ENCODE measurements around the gene MAT1A.
A peak's percentile ranks its signal among the peaks of the same experiment; 100 is the strongest.

The MAT1A gene

GRCh38 chr10:80292607-80293239 is 3.3 kb upstream of the MAT1A start:
- Mint-ChIP-seq H3K9me3 (peaks cover 8% of the 10 kb centered on the region), H3K4me3 (no peak overlapping the region), H3K36me3 (peaks cover under 1% of the 10 kb centered on the region), H3K27me3 (peaks cover 40% of the 10 kb centered on the region), H3K4me1 (no peaks in the 10 kb centered on the region), H3K27ac (no peak overlapping the region)
- no peak for ATAC-seq

DNA sequence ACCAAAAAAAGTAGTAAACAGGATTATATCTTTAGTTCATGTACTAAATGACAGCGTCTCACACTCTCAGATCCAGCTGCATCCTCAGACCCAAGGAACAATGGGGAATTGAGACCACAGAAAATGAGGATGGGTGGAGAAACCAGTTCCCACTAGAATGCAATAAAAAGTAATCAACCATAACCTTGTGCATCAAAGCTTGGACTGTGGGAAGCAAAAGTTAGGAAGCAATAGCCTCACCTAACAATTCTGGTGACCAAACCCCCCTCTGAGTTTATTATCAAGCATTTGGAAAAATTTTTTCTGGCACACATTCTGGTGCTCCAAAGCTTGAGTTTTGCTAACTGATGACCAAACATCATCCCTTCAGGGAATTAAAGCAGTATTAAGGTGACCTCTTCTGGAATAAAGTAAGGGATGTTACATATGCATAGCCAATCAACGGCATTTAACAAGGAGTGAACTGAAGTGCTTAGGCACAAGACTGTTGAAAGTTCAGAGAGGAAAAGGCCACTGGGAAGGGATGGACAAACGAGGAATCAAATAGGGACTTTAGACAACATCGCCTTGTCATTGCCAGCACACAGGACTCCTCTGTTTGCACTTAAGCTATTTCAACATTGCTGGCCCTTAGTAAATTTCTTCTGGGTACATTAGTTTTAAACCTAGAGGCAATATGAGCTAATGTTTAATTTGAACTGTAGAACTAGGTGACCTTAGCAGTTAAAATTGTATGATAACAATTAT is 1.2 kb upstream of the MAT1A start:
- Mint-ChIP-seq H3K27ac (no peak overlapping the region), H3K36me3 (no peaks in the 10 kb centered on the region), H3K4me1 (no peaks in the 10 kb centered on the region), H3K27me3 (peaks cover 49% of the 10 kb centered on the region), H3K4me3 (no peak overlapping the region), H3K9me3 (peaks cover 2% of the 10 kb centered on the region)
- ATAC-seq = no peak

DNA sequence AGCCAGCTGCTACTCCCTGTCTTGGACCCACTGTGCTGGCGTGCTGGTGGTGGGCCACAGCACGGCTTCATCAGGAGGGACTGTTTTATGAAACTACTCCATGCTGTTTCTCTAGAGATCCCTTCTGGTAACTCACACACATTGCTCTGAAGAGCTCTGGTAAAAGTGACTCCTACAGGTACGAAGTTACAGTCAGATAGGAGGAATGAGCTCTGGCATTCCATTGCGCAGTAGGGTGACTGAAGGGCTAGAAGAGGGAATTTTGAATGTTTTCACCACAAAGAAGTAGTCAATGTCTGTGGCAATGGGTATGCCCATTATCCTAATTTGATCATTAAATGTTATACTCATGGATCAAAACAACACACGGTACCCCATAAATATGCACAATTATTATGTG is 609 bp downstream of the MAT1A start:
- Mint-ChIP-seq H3K27ac (no peak overlapping the region), H3K4me3 (no peak overlapping the region), H3K9me3 (no peaks in the 10 kb centered on the region), H3K4me1 (no peaks in the 10 kb centered on the region), H3K27me3 (peaks cover 35% of the 10 kb centered on the region), H3K36me3 (no peaks in the 10 kb centered on the region)
- ATAC-seq = no peak

DNA sequence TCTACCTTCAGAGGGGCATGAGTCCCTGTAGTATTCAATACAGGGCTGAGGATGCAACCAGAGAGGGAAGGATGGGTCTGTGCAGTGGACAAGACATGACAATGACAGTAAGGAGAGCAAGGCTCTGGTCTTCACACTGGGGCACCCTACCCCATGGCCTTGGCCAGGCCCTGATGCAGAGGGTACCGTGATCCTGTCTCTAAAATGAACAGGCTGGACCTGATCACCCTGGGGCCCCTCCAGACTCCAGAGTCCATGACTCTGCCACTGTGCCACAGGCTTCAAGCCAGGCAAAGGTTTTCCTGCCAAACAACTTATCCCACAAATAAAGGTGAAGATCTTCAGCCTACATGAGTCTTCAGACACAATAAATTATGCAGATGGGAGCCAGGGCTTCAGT is 4.9 kb downstream of the MAT1A start:
- ATAC-seq = no peak
- no peak overlapping the region for H3K4me3 Mint-ChIP-seq
- no peaks in the 10 kb centered on the region for H3K4me1 Mint-ChIP-seq
- H3K36me3 Mint-ChIP-seq = no peaks in the 10 kb centered on the region
- H3K27ac Mint-ChIP-seq = no peak overlapping the region
- H3K27me3 Mint-ChIP-seq = peaks cover 19% of the 10 kb centered on the region
- no peaks in the 10 kb centered on the region for H3K9me3 Mint-ChIP-seq

GRCh38 chr10:80283536-80284199 is 5.8 kb downstream of the MAT1A start:
- Mint-ChIP-seq H3K27ac (no peak overlapping the region), H3K27me3 (peaks cover 18% of the 10 kb centered on the region), H3K36me3 (no peaks in the 10 kb centered on the region), H3K4me1 (no peaks in the 10 kb centered on the region), H3K9me3 (no peaks in the 10 kb centered on the region), H3K4me3 (no peak overlapping the region)
- ATAC-seq = no peak

- Mint-ChIP-seq H3K27ac (no peak overlapping the region), H3K27me3 (peaks cover 22% of the 10 kb centered on the region), H3K4me3 (no peak overlapping the region), H3K9me3 (no peaks in the 10 kb centered on the region), H3K36me3 (no peaks in the 10 kb centered on the region), H3K4me1 (no peaks in the 10 kb centered on the region)
- ATAC-seq = no peak
Observed at GRCh38 chr10:80283119-80283518, 6.3 kb downstream of the MAT1A start.

DNA sequence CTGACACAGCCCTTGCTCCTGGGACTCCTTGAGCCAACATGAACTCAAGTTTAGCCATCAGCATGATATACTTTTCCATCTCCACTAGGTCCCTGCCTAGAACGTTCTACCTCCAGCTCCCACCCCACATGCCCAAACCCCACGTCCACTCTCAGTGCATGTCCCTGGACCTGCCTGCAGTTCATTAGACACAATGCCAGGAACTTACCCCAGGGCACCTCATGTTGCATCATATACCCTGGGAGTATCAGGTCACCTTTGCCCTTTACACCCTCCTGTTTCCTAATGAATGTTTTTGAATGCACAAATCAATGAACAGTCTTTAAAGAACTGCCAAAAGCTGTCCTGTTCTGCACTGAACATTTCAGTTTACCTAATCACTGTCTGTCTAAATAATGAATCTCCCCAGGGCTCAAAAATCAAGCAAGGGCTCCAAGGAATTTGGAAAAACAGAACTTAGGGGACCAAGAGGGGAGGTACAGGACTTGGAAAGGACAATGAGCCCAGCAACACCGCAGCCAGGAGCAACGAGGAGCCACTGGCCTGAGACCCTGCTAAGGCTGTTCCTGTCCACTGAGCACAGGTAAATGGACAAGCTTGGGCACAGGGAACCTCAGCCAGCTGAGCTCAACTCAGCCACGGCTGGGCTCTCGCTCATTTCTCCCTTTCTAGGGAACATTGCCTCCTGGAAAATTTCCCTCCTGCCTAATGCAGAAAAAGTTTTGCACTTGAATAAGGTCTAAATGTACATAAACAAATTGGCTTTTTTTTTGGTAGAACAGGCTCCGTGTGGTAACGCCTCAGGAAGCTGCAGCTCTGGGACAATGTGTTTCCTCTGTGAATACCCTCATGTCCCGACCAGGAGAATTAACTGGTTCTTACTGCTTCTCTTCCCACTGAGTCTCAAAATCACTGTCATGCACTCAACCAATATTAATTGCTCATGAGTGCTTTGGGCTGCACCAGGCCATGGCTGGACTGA is 7.4 kb downstream of the MAT1A start:
- Mint-ChIP-seq H3K27ac (no peak overlapping the region), H3K4me3 (no peak overlapping the region), H3K27me3 (peaks cover 22% of the 10 kb centered on the region), H3K4me1 (no peaks in the 10 kb centered on the region), H3K9me3 (no peaks in the 10 kb centered on the region), H3K36me3 (no peaks in the 10 kb centered on the region)
- no peak for ATAC-seq

DNA sequence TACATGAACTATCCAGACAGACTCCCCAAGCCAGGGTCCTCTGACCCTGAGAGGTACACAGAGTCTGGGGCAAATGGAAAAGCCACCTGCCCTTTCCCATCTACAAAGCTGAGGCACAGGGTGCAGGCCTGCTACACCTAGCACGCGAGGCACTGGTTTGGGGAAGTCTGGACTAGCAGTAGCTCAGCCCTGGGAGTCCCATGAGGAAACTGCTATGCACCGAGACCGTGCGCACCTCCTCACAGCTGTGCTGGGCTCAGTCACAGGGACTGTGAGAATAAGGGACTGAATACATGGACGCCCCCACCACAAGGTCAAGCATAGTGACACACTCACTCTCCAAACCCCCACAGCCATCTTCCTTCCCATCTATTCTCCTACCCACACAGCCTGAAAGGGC is 8.2 kb downstream of the MAT1A start:
- Mint-ChIP-seq H3K4me1 (no peaks in the 10 kb centered on the region), H3K4me3 (no peak overlapping the region), H3K9me3 (no peaks in the 10 kb centered on the region), H3K27me3 (peaks cover 18% of the 10 kb centered on the region), H3K36me3 (no peaks in the 10 kb centered on the region), H3K27ac (no peak overlapping the region)
- ATAC-seq = peak; percentile 80

DNA sequence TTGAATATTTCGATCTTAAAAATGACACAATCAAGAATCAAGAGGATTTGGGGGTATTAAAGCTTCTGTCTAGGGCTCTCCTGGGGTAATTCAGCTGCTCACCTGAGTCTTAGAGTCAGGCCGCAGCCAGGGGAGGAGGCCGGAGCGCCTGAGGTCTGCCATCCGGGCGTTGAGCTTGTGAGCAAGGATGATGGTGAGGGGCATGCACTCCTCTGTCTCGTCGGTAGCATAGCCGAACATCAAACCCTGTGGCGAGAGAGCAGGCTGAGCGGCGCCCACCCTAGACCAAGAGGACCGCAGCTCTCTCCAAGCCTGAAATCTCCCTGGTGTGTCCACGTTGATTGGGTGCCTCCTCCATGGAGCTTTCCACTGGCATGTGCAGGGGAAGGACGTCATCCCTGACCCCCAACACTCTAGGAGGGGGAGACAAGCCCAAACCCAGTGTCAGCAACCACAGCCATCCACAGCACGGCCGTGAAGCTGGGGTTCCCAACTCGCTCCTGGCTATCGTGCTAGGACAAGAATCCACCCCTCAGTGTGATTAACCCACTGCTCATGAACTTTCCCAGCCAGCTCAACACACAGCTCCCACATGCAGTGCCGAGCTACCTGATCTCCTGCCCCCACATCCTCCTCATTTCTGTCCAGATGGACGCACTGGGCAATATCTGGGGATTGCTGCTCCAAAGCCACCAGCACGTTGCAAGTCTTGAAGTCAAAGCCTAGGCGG is 9.2 kb downstream of the MAT1A start:
- no peaks in the 10 kb centered on the region for H3K4me1 Mint-ChIP-seq
- H3K36me3 Mint-ChIP-seq = no peaks in the 10 kb centered on the region
- no peaks in the 10 kb centered on the region for H3K9me3 Mint-ChIP-seq
- no peak overlapping the region for H3K4me3 Mint-ChIP-seq
- ATAC-seq = no peak
- no peak overlapping the region for H3K27ac Mint-ChIP-seq
- H3K27me3 Mint-ChIP-seq = peaks cover 12% of the 10 kb centered on the region

DNA sequence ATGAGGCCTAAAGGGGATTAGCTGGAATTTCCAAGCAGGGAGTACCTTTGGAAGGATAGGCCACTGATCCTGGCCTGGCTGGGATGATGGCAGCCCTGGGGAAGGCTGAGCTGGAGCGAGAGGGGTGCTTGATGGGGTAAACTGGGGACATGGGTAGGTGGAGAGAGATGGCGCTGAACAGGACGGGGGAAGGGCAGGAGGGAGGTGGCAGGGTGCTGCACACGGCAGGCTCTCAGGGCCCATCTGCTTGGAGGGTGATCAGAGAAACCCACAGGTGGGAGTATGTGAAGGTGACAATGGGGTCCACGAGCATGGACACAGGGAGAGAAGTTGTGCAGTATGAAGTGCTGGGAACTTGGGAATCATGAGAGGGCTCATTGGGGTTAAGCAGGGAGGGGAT is 10.3 kb downstream of the MAT1A start:
- Mint-ChIP-seq H3K27ac (no peak overlapping the region), H3K4me1 (no peaks in the 10 kb centered on the region), H3K9me3 (no peaks in the 10 kb centered on the region), H3K36me3 (no peaks in the 10 kb centered on the region), H3K4me3 (no peak overlapping the region), H3K27me3 (peaks cover 12% of the 10 kb centered on the region)
- no peak for ATAC-seq

GRCh38 chr10:80278480-80278879 is 11.0 kb downstream of the MAT1A start:
- ATAC-seq = no peak
- Mint-ChIP-seq H3K36me3 (no peaks in the 10 kb centered on the region), H3K9me3 (no peaks in the 10 kb centered on the region), H3K27me3 (peaks cover 12% of the 10 kb centered on the region), H3K4me1 (no peaks in the 10 kb centered on the region), H3K27ac (no peak overlapping the region), H3K4me3 (no peak overlapping the region)

DNA sequence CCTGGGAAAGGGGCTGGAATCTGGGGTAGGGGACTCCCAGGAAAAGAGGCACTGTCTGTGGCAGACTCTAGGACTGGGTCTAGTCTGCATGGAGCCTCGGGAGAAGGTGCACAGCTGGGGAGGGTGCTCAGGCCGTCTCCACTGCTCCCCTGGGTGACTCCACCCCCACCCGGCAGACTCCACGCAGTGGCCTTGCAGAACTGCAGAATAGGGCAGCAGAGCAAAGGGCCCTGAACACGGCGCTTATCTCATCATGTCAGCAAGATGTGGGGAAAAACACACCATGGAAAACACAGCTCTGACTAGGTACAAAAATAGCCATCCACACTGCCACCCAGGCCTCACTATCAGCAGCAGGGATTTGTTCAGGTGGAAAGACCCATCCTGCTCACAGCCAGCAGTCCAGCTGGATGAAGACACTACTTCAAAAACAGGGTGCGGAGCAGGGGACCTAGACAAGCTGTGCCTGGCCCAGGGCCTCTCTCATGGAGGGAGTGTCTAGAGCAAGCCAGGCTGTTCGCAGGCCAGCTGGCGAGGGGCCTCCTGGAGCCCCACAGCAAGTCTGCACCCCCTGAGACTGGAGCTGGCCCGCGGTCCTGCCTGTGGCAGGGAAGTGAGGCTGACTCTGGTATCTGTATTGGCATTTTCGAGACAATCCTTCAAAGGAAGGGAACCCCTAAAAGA is 11.7 kb downstream of the MAT1A start:
- Mint-ChIP-seq H3K27ac (no peak overlapping the region), H3K4me3 (no peak overlapping the region), H3K9me3 (no peaks in the 10 kb centered on the region), H3K27me3 (peaks cover 12% of the 10 kb centered on the region), H3K4me1 (no peaks in the 10 kb centered on the region), H3K36me3 (no peaks in the 10 kb centered on the region)
- no peak for ATAC-seq

- H3K36me3 Mint-ChIP-seq = no peaks in the 10 kb centered on the region
- no peaks in the 10 kb centered on the region for H3K9me3 Mint-ChIP-seq
- H3K4me1 Mint-ChIP-seq = no peaks in the 10 kb centered on the region
- no peak overlapping the region for H3K27ac Mint-ChIP-seq
- peaks cover 12% of the 10 kb centered on the region for H3K27me3 Mint-ChIP-seq
- ATAC-seq = no peak
- H3K4me3 Mint-ChIP-seq = no peak overlapping the region
Observed at GRCh38 chr10:80277016-80277415, 12.4 kb downstream of the MAT1A start.

DNA sequence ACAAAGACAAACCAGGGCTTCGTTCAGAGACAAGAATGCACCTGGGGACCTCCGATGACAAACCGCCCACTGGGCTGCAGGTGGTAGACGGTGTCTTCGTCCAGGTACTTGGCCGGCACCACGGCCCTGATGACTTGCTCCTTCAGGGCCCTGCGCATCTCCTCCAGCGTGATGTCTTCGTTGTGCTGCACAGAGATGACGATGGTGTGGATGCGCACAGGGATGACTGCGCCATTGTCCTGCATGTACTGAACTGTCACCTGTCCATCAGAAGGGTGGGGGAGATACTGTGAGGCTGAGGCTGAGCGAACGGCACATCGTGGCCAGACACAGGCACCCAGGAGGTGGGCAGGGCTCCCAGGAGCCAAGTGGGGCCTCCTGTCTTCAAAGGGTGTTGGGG is 13.1 kb downstream of the MAT1A start:
- no peak overlapping the region for H3K27ac Mint-ChIP-seq
- no peaks in the 10 kb centered on the region for H3K4me1 Mint-ChIP-seq
- H3K27me3 Mint-ChIP-seq = peaks cover 14% of the 10 kb centered on the region
- H3K36me3 Mint-ChIP-seq = no peaks in the 10 kb centered on the region
- no peak overlapping the region for H3K4me3 Mint-ChIP-seq
- no peak for ATAC-seq
- H3K9me3 Mint-ChIP-seq = no peaks in the 10 kb centered on the region
